SU-DHL-6 (cell line): ENCODE results near the gene CCDC167.

Experiments used
- CTCF ChIP-seq: fragments of 200-600 bp; sonication (generic); IDR thresholded peaks from one replicate; pipeline ENCODE4 v1.5.1; 2017; ENCODE audit warnings: antibody characterized with exemption, mild to moderate bottlenecking, low read length, moderate library complexity; ENCODE audit not compliant: insufficient read depth, poor library complexity, severe bottlenecking
- EZH2phosphoT487 ChIP-seq: fragments of 200-600 bp; sonication (generic), shearing (Covaris generic); conservative IDR thresholded peaks from 2 replicates; pipeline ENCODE4 v1.6.1; 2018; ENCODE audit warnings: mild to moderate bottlenecking, antibody characterized with exemption, low read length, moderate library complexity, mixed read lengths

- TF ChIP-seq CTCF (no peak), EZH2phosphoT487 (no peak)
These were observed 36.9 kb upstream of the CCDC167 start for GRCh38 chr6:37536491-37537190.
